ENCODE measurements around the gene TMCC3. TPM values are rescaled to one million over a fixed set of nuclear protein-coding genes. Genes with fewer than 3 reads are reported as not detected.

Gene TMCC3
- polyA plus RNA-seq, 1 donor (not counting 4 experiments of a cell fraction or from before 2014, with no cell fraction given), result 18.9 TPM

DNA sequence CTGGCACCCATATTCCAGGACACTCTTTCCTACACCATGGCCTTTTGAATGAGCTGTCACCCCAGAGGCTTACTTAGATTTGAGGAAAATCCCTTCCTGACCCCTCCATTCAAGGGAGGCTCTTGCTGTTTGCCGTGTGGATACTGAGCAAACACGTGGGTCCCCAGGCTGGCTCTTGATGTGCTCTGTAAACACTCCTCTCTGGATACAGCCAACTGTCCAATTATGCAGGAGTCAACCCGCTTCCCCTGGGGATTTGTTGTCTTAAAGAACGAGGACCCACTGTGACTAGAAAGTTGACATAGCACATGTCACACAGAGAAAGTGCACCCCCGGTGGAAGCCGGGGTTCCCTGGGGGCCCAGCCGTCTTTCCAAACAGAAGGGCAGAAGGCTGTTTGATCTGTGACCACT lies 114.8 kb downstream of the TMCC3 start:
- H3K79me2 ChIP-seq (ENCODE audit: control insufficient read depth, insufficient read depth, low read length), result no peaks in the 10 kb centered on the region
- FAIRE-seq (no peak), DNase-seq (ENCODE audit: low read depth, low spot score) (no peak)
- no peaks in the 10 kb centered on the region for H4K20me1 ChIP-seq (ENCODE audit: control insufficient read depth, extremely low read depth, insufficient read depth, low read length)
- TF ChIP-seq EZH2 (IDR thresholded peaks at IDR 0.05; ENCODE audit: low read length), result no peak
- TF ChIP-seq, protein P1, sequence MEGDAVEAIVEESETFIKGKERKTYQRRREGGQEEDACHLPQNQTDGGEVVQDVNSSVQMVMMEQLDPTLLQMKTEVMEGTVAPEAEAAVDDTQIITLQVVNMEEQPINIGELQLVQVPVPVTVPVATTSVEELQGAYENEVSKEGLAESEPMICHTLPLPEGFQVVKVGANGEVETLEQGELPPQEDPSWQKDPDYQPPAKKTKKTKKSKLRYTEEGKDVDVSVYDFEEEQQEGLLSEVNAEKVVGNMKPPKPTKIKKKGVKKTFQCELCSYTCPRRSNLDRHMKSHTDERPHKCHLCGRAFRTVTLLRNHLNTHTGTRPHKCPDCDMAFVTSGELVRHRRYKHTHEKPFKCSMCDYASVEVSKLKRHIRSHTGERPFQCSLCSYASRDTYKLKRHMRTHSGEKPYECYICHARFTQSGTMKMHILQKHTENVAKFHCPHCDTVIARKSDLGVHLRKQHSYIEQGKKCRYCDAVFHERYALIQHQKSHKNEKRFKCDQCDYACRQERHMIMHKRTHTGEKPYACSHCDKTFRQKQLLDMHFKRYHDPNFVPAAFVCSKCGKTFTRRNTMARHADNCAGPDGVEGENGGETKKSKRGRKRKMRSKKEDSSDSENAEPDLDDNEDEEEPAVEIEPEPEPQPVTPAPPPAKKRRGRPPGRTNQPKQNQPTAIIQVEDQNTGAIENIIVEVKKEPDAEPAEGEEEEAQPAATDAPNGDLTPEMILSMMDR (optimal IDR thresholded peaks at IDR 0.05 in 1 of 3, IDR thresholded peaks at IDR 0.05 in 1 of 3, conservative IDR thresholded peaks at IDR 0.05 in 1 of 3; ENCODE audit: extremely low read depth in 1 of 3, insufficient read depth in 2 of 3, low read length in 3 of 3), result no peak
- no peak overlapping the region for H2AFZ ChIP-seq (ENCODE audit: control insufficient read depth, low read length)
- no peaks in the 10 kb centered on the region for H3K9me3 ChIP-seq (ENCODE audit: control insufficient read depth, low read depth, low read length)
- dilution Hi-C loops (cut with MboI; ENCODE audit: extremely low pct_ligation_motif_present, low sequenced_read_pairs), result no loop called here
- H3K4me3 ChIP-seq (ENCODE audit: control insufficient read depth in 2 of 3, extremely low read depth in 1 of 3, insufficient read depth in 2 of 3, low read depth in 1 of 3, low read length in 3 of 3), result no peak overlapping the region
- no peak overlapping the region for H3K9ac ChIP-seq (ENCODE audit: control insufficient read depth, extremely low read depth, insufficient read depth, low read length)
- H3K27me3 ChIP-seq (ENCODE audit: control insufficient read depth, extremely low read depth, insufficient read depth, low read length), result no peaks in the 10 kb centered on the region
- no peaks in the 10 kb centered on the region for H3K36me3 ChIP-seq (ENCODE audit: control insufficient read depth in 2 of 2, extremely low read depth in 1 of 2, insufficient read depth in 2 of 2, low read length in 2 of 2)
- H3K4me1 ChIP-seq (ENCODE audit: control insufficient read depth, extremely low read depth, insufficient read depth, low read length), result no peaks in the 10 kb centered on the region
- no peak overlapping the region for H3K27ac ChIP-seq (ENCODE audit: control insufficient read depth, insufficient read depth, low read length)
- no peak overlapping the region for H3K4me2 ChIP-seq (ENCODE audit: control insufficient read depth, extremely low read depth, insufficient read depth, low read depth, low read length)
- H3K9me1 ChIP-seq (ENCODE audit: control insufficient read depth, extremely low read depth, insufficient read depth, low read length), result no peaks in the 10 kb centered on the region

DNA sequence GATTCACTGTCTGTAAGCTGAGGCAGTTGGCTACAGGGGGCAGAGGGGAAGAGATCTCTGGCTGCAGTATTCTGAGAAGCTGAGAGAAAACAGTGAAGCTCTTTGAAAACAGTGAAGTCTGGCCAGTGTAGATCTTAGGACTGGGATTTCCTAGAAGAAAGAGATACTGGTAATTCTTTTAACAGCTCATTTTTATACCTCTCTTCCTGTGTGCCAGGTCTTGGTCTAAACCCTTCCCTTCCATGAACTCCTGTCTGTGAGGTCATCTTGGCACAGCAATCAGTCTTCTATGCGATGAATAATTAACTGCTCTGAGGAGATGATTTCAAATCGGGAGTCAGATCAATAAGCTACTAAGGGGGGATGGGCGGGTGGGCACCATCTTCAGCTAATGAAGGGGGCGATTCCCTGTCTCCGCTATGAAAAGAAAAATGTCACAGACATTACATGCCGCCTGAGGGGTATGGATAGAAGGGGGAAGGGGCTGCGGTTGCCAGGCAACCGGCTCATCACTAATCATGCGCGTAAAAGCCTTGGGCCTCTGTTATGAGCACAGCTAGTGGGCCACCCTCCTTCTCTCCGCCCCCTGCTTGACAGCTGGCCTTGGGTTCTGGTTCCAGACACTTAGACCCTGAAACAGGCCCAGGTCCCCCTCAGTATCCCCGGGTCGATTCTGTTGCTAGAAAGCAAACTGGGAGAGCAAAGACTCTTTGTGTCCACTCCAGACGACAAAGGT lies 115.4 kb downstream of the TMCC3 start:
- Histone ChIP-seq H3K27me3 (ENCODE audit: control insufficient read depth, extremely low read depth, insufficient read depth, low read length) (no peaks in the 10 kb centered on the region), H2AFZ (ENCODE audit: control insufficient read depth, low read length) (no peak overlapping the region), H3K4me3 (ENCODE audit: control insufficient read depth in 2 of 3, extremely low read depth in 1 of 3, insufficient read depth in 2 of 3, low read depth in 1 of 3, low read length in 3 of 3) (no peak overlapping the region), H3K9me1 (ENCODE audit: control insufficient read depth, extremely low read depth, insufficient read depth, low read length) (no peaks in the 10 kb centered on the region), H3K4me1 (ENCODE audit: control insufficient read depth, extremely low read depth, insufficient read depth, low read length) (no peaks in the 10 kb centered on the region), H3K79me2 (ENCODE audit: control insufficient read depth, insufficient read depth, low read length) (no peaks in the 10 kb centered on the region), H3K4me2 (ENCODE audit: control insufficient read depth, extremely low read depth, insufficient read depth, low read depth, low read length) (no peak overlapping the region), H4K20me1 (ENCODE audit: control insufficient read depth, extremely low read depth, insufficient read depth, low read length) (no peaks in the 10 kb centered on the region), H3K36me3 (ENCODE audit: control insufficient read depth in 2 of 2, extremely low read depth in 1 of 2, insufficient read depth in 2 of 2, low read length in 2 of 2) (no peaks in the 10 kb centered on the region), H3K9me3 (ENCODE audit: control insufficient read depth, low read depth, low read length) (no peaks in the 10 kb centered on the region), H3K9ac (ENCODE audit: control insufficient read depth, extremely low read depth, insufficient read depth, low read length) (no peak overlapping the region), H3K27ac (ENCODE audit: control insufficient read depth, insufficient read depth, low read length) (no peak overlapping the region)
- dilution Hi-C loops (cut with MboI; ENCODE audit: extremely low pct_ligation_motif_present, low sequenced_read_pairs), result no loop called here
- DNase-seq (ENCODE audit: low read depth, low spot score) (no peak), FAIRE-seq (no peak)
- TF ChIP-seq, protein P1 (optimal IDR thresholded peaks at IDR 0.05 in 1 of 3, IDR thresholded peaks at IDR 0.05 in 1 of 3, conservative IDR thresholded peaks at IDR 0.05 in 1 of 3; ENCODE audit: extremely low read depth in 1 of 3, insufficient read depth in 2 of 3, low read length in 3 of 3), result no peak
- TF ChIP-seq EZH2 (IDR thresholded peaks at IDR 0.05; ENCODE audit: low read length), result no peak

Data from keratinocyte (primary cell).